BJ (cell line): Measurements from ENCODE around the gene KMO. TPM values are rescaled to one million over a fixed set of nuclear protein-coding genes. Genes with fewer than 3 reads are reported as not detected.

Experiments used
- CTCF ChIA-PET: fragments of 350-600 bp; formaldehyde crosslinking; extraction: SDS; loops from one replicate; lab custom pipeline; 2021; ENCODE audit warnings: antibody characterized with exemption, inconsistent platforms; lab: Yijun Ruan, JAX
- POLR2A ChIA-PET: fragments of 300-600 bp; sonication (Branson Sonifier 250); formaldehyde crosslinking; extraction: SDS; loops from one replicate; lab custom pipeline; 2021; ENCODE audit warnings: antibody characterized with exemption; lab: Charles Lee
- DNase-seq: peaks from one replicate; pipeline ENCODE4 v3.0.0-alpha.2; 2011; ENCODE audit warnings: low read depth
- H3K27me3 ChIP-seq: 2 replicates; pipeline ENCODE4 v1.6.0; 2011; ENCODE audit warnings: low read length; ENCODE audit not compliant: control insufficient read depth, insufficient read depth
- H3K36me3 ChIP-seq: 2 replicates; pipeline ENCODE4 v1.5.1; 2011; ENCODE audit warnings: low read length; ENCODE audit not compliant: control insufficient read depth, insufficient read depth
- H3K4me3 ChIP-seq: 2 replicates; pipeline ENCODE4 v1.5.1; 2011; ENCODE audit warnings: low read depth, mild to moderate bottlenecking, control low read depth, low read length
- polyA plus RNA-seq: library from polyadenylated mRNA; depleted of rRNA; stranded (reverse); fragments of >200 nt; gene quantifications from 2 replicates; pipeline ENCODE4 v1.2.3, GENCODE V29; 2011
- TF ChIP-seq, protein P1 (sequence below): IDR thresholded peaks from 2 replicates; pipeline ENCODE4 v1.5.1; 2011; ENCODE audit warnings: low read depth, mild to moderate bottlenecking, control low read depth, inconsistent platforms, low read length, moderate library complexity; ENCODE audit not compliant: insufficient read depth

Gene KMO
- polyA plus RNA-seq, 1 experiment, result not detected

DNA sequence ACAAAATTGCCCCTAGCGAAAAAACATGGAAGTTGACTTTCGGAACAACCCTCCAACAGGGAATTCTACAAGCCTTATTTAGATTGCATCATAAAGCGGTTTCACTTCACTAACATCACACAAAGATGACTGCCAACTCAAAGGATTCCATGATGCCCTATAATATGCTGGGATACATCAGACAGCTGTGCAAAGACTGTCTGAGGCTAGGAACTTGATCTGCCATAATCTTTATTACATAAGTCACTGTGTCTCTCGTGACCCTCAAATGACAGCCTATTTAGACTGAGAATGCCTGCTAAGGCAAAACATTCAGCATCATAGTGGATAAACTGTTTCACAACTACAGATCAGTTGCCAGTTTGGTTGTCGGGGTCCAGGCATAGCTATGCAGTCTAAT lies 36.4 kb upstream of the KMO start:
- POLR2A ChIA-PET, result no interaction called here
- Histone ChIP-seq H3K36me3 (peaks cover 6% of the 10 kb centered on the region), H3K4me3 (no peak overlapping the region), H3K27me3 (no peaks in the 10 kb centered on the region)
- TF ChIP-seq, protein P1, sequence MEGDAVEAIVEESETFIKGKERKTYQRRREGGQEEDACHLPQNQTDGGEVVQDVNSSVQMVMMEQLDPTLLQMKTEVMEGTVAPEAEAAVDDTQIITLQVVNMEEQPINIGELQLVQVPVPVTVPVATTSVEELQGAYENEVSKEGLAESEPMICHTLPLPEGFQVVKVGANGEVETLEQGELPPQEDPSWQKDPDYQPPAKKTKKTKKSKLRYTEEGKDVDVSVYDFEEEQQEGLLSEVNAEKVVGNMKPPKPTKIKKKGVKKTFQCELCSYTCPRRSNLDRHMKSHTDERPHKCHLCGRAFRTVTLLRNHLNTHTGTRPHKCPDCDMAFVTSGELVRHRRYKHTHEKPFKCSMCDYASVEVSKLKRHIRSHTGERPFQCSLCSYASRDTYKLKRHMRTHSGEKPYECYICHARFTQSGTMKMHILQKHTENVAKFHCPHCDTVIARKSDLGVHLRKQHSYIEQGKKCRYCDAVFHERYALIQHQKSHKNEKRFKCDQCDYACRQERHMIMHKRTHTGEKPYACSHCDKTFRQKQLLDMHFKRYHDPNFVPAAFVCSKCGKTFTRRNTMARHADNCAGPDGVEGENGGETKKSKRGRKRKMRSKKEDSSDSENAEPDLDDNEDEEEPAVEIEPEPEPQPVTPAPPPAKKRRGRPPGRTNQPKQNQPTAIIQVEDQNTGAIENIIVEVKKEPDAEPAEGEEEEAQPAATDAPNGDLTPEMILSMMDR, result no peak
- CTCF ChIA-PET, result no interaction called here
- DNase-seq, result no peak

DNA sequence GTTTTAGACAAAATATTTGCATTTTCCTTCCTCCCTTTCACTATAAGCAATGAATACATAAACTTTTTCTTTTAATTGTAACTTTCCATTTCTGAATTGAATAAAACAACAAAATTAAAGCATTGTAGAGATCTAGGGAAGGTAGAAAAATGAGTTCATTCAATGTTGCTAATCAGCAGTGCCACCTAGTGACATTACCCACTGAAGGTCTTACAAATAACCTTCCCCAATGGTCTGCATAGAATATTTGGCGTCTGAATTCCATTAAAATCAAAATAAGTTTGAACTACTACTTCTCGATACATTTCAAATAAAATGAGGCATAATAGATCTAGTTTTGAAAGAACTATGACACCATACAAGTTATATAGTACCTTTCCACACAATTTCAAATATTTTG lies 32.3 kb upstream of the KMO start:
- POLR2A ChIA-PET, result no interaction called here
- Histone ChIP-seq H3K36me3 (peaks cover 17% of the 10 kb centered on the region), H3K4me3 (no peak overlapping the region)

DNA sequence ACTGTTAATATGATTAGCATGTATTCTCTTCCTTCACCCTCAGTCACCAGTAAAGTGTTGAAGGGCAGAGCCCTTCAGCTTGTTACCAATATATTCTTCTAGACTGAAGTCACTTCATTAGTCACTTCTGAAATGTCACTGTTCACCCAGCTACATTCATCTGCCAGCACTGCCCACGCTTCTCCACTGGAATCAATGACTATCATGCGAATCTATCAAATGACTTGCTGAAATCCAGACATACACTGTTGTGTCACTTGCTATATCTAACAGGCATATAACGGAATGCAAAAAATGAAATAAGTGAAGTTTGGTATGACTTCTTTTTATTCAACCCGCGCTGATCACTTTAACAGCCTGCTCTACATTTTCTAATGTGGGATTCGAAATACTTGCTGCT lies 28.7 kb upstream of the KMO start:
- POLR2A ChIA-PET, result no interaction called here
- H3K36me3 ChIP-seq, result peaks cover 11% of the 10 kb centered on the region; the same call in 1 of the 2 replicates
- CTCF ChIA-PET, result interaction anchor here (0.5 to 1.7 kb wide), 3 partner anchors 18 to 771 kb away, joined by 3 to 6 read pairs (median 3); no protein-coding TSS in a partner anchor
- no peak for DNase-seq
- TF ChIP-seq, protein P1, result no peak
- H3K27me3 ChIP-seq, result no peaks in the 10 kb centered on the region
- H3K4me3 ChIP-seq, result no peak overlapping the region

More for the DNA sequence above, 32.3 kb upstream of the KMO start:
- CTCF ChIA-PET, result interaction anchor here (0.8 kb wide), 1 partner anchor 10 kb away, joined by 4 read pairs; no protein-coding TSS in a partner anchor
- TF ChIP-seq, protein P1, result peak; percentile 64
- no peaks in the 10 kb centered on the region for H3K27me3 ChIP-seq
- no peak for DNase-seq

DNA sequence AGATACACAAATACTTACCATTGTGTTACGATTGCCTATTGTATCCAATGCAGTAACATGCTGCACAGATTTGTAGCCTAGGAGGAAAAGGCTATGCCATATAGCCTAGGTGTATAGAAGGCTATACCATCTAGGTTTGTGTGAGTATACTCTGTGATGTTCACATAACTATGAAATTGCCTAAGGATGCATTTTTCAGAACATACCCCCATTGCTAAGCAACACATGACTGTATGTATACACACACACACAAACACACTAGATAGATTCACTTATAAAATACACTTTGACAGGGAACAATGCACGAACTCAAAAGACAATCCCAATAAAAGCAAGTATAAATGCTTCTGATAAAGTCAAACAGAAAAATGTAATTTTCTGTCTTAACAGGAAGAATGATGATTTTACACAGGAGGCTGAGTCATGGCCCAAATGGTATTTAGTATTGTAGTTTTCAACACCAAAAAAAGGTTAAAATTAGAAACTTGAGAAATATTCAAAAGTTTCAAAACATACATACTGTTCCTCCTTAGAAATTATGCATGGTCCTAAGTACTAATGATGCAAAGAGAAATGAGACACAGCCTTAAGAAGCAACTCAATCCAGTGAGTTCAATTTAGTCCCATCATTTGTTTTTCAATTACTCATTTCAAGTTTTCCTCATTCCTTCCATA lies 24.9 kb upstream of the KMO start:
- TF ChIP-seq, protein P1, result no peak
- DNase-seq, result no peak
- CTCF ChIA-PET, result no interaction called here
- no peaks in the 10 kb centered on the region for H3K27me3 ChIP-seq
- H3K36me3 ChIP-seq, result peaks cover 12% of the 10 kb centered on the region
- POLR2A ChIA-PET, result no interaction called here
- H3K4me3 ChIP-seq, result no peak overlapping the region

DNA sequence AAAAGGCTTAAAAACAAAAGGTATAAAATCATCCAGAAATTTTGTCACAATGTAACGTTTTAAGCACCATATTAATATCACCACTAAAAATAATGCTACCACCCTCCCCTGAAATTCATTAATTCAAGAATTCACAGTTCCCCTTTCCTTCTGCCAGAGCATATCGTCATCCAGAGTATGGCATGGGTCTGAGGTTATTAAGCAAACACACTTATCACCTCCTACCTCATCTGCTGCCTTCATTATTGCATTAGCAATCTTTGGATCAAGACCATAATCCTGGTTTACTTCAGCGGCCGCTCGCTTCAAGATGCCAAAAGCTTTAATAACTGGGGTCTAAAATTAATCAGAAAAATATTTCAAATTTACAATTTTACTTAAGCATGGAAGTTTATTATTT lies 18.8 kb upstream of the KMO start:
- TF ChIP-seq, protein P1, result no peak
- no peak overlapping the region for H3K4me3 ChIP-seq
- POLR2A ChIA-PET, result no interaction called here
- no peak for DNase-seq
- H3K36me3 ChIP-seq, result peaks cover 5% of the 10 kb centered on the region
- CTCF ChIA-PET, result no interaction called here
- no peaks in the 10 kb centered on the region for H3K27me3 ChIP-seq
